Lower leg skin (tissue), 4 donors: Measurements from ENCODE around the gene C18orf63. TPM values are rescaled to one million over a fixed set of nuclear protein-coding genes. Genes with fewer than 3 reads are reported as not detected.
A peak's percentile ranks its signal among the peaks of the same experiment; 100 is the strongest.
"Not testable (repeated sequence)": the region's sequence is repeated elsewhere in the genome, so short reads cannot be mapped to it uniquely, and the experiment has no call there.

Experiments
- DNase-seq, 2 donors: peaks; one replicate each; pipeline ENCODE4 v3.0.0-alpha.2; 2019; ENCODE audit warnings: low spot score in 2 of 2
- H3K4me3 ChIP-seq: fragments of 200-600 bp; sonication (generic); 2 replicates; pipeline ENCODE4 v1.5.1; 2017; ENCODE audit warnings: mild to moderate bottlenecking, low read depth; ENCODE audit not compliant: poor library complexity, severe bottlenecking
- CTCF ChIP-seq, 3 donors: fragments of 450-650 bp; IDR thresholded peaks; one replicate each; pipeline ENCODE4 v1.5.1; 2016; ENCODE audit warnings: antibody characterized with exemption in 3 of 3, mild to moderate bottlenecking in 3 of 3, moderate library complexity in 2 of 3
- POLR2A ChIP-seq, 2 donors: fragments of 450-650 bp; IDR thresholded peaks; one replicate each; pipeline ENCODE4 v1.6.1; 2016 to 2017; ENCODE audit warnings: antibody characterized with exemption in 2 of 2, mild to moderate bottlenecking in 1 of 2, moderate library complexity in 1 of 2
- WGBS, 2 donors: methylation state at CpG; one replicate each; pipeline ENCODE4 v1.1.5; 2018; 5-methylcytosine and 5-hydroxymethylcytosine counted together
- intact Hi-C: fragments of 100-400 bp; cut with DNase I; formaldehyde crosslinking; loops from one replicate; pipeline ENCODE4 v1.15.0; 2023; ENCODE audit warnings: low total_unique reads
- total RNA-seq, 4 donors: library from RNA; depleted of rRNA; stranded (reverse); fragments of >200 nt; gene quantifications; one replicate each; pipeline ENCODE4 v1.1.0, GENCODE V29; 2016

The C18orf63 gene
- total RNA-seq, 4 donors from 2014 or later = not detected

GRCh38 chr18:74284191-74284979, 31.3 kb upstream of the C18orf63 start:
- no peak overlapping the region for H3K4me3 ChIP-seq
- TF ChIP-seq POLR2A (IDR thresholded peaks at IDR 0.05) = no peak
- no peak for TF ChIP-seq CTCF (IDR thresholded peaks at IDR 0.05)
- peak in 1 of 2 donors; percentile 79 for DNase-seq
- intact Hi-C loops = no loop called here
- WGBS, 2 donors = 60 to 63% methylated on average over 11 of the region's 11 CpGs

- whole genome bisulfite sequencing, 2 donors = 95 to 96% methylated on average over 1 of the region's 1 CpG
- TF ChIP-seq CTCF (IDR thresholded peaks at IDR 0.05) (no peak), POLR2A (IDR thresholded peaks at IDR 0.05) (no peak)
Observed at GRCh38 chr18:74284980-74285355, 30.7 kb upstream of the C18orf63 start.

GRCh38 chr18:74285583-74285982, 30.1 kb upstream of the C18orf63 start:
- intact Hi-C loops, DNase-seq, H3K4me3 ChIP-seq: not testable (repeated sequence)
- 93 to 95% methylated on average over 3 of the region's 3 CpGs for WGBS, 2 donors

More at GRCh38 chr18:74284980-74285355, 30.7 kb upstream of the C18orf63 start:
- DNase-seq = no peak
- intact Hi-C loops = no loop called here
- no peak overlapping the region for H3K4me3 ChIP-seq

GRCh38 chr18:74286106-74286855, 29.4 kb upstream of the C18orf63 start:
- no peak overlapping the region for H3K4me3 ChIP-seq
- TF ChIP-seq CTCF (IDR thresholded peaks at IDR 0.05) = no peak
- no peak for TF ChIP-seq POLR2A (IDR thresholded peaks at IDR 0.05)
- peak in 1 of 2 donors; percentile 32 for DNase-seq
- intact Hi-C loops = no loop called here
- 88 to 91% methylated on average over 4 of the region's 4 CpGs for WGBS, 2 donors

- no peak overlapping the region for H3K4me3 ChIP-seq
- 96 to 97% methylated on average over 2 of the region's 2 CpGs for WGBS, 2 donors
- intact Hi-C loops = no loop called here
- TF ChIP-seq POLR2A (IDR thresholded peaks at IDR 0.05) (no peak), CTCF (IDR thresholded peaks at IDR 0.05) (no peak)
- DNase-seq = peak in 1 of 2 donors; percentile 8
Observed at GRCh38 chr18:74286856-74287255, 28.8 kb upstream of the C18orf63 start.

- no peak for DNase-seq
- WGBS, 2 donors = 84 to 91% methylated on average over 5 of the region's 5 CpGs
- intact Hi-C loops = no loop called here
- no peak overlapping the region for H3K4me3 ChIP-seq
- TF ChIP-seq CTCF (IDR thresholded peaks at IDR 0.05) (no peak), POLR2A (IDR thresholded peaks at IDR 0.05) (no peak)
Observed at GRCh38 chr18:74288041-74288440, 27.6 kb upstream of the C18orf63 start.
